K562 (cell line): Measurements from ENCODE around the gene PLK5. TPM values are rescaled to one million over a fixed set of nuclear protein-coding genes. Genes with fewer than 3 reads are reported as not detected.

Experiments used
- ATAC-seq: fragments of 200-7000 bp; cut with Tn5 transposase; 3 replicates; pipeline ENCODE4 v1.9.1; 2020; ENCODE audit warnings: moderate library complexity
- BruUV-seq: library from RNA; stranded (reverse); fragments of 400-500 nt; replicated peaks from 2 replicates; lab custom pipeline; 2021; lab: Mats Ljungman, UMichigan
- CTCF ChIA-PET: fragments of 300-600 bp; formaldehyde crosslinking; extraction: SDS; loops from one replicate; lab custom pipeline; 2021; ENCODE audit warnings: low intra/inter-chr PET ratio; lab: Yijun Ruan, JAX
- POLR2A ChIA-PET: fragments of 300-600, 350-650 bp; sonication (Branson Sonifier 250); formaldehyde crosslinking; extraction: SDS; loops from one replicate; lab custom pipeline; 2021; ENCODE audit warnings: antibody characterized with exemption, inconsistent platforms; lab: Yijun Ruan, JAX
- DNase-seq, 4 experiments: peaks; one replicate each; pipeline versions ENCODE4 v3.0.0 to v3.0.0-alpha.2; 2011 to 2018; ENCODE audit warnings: low spot score in 3 of 4, mixed read lengths in 3 of 4; ENCODE audit errors: extremely low read depth in 1 of 4
- FAIRE-seq: peaks from 2 replicates; lab custom pipeline; 2011; peaks lifted over from hg19 to GRCh38; lab: Jason Lieb, UNC
- H2AFZ ChIP-seq: 2 replicates; pipeline ENCODE4 v1.6.0; 2011; ENCODE audit warnings: low read depth, low read length, control low read depth, inconsistent platforms
- H3K27ac ChIP-seq: fragments of 200-600 bp; 3 replicates; pipeline ENCODE4 v1.8.0; 2011; ENCODE audit warnings: low read depth, mild to moderate bottlenecking, control low read depth, inconsistent platforms, low read length, moderate library complexity, mixed read lengths; ENCODE audit errors: extremely low read depth
- H3K27me3 ChIP-seq, 2 experiments: fragments of 300-600 bp in 1 of 2; 2 replicates in 1 of 2; 3 replicates in 1 of 2; pipeline versions ENCODE4 v1.6.0 to v1.8.0; 2011; ENCODE audit warnings: inconsistent platforms in 2 of 2, low read length in 2 of 2, mild to moderate bottlenecking in 1 of 2, mixed read lengths in 1 of 2, moderate library complexity in 1 of 2; ENCODE audit not compliant: control insufficient read depth in 2 of 2, insufficient read depth in 2 of 2
- H3K36me3 ChIP-seq: fragments of 300-600 bp; 3 replicates; pipeline ENCODE4 v1.8.0; 2011; ENCODE audit warnings: mild to moderate bottlenecking, low read length, inconsistent platforms; ENCODE audit not compliant: control insufficient read depth, insufficient read depth
- H3K4me1 ChIP-seq, 2 experiments: fragments of 200-600 bp in 1 of 2; replicated peaks in 1 of 2; 2 replicates in 1 of 2; 3 replicates in 1 of 2; pipeline versions ENCODE4 v1.5.1 to v1.8.0; 2011; ENCODE audit warnings: inconsistent platforms in 2 of 2, low read length in 2 of 2, mild to moderate bottlenecking in 1 of 2, mixed read lengths in 1 of 2, moderate library complexity in 1 of 2; ENCODE audit not compliant: control insufficient read depth in 2 of 2, insufficient read depth in 2 of 2
- H3K4me2 ChIP-seq: 2 replicates; pipeline ENCODE4 v1.6.1; 2011; ENCODE audit warnings: low read length, control low read depth, inconsistent platforms, mixed read lengths; ENCODE audit not compliant: insufficient read depth
- H3K4me3 ChIP-seq: fragments of 200-600 bp; sonication (generic), shearing (Covaris generic); 2 replicates; pipeline ENCODE4 v1.5.1; 2016; ENCODE audit warnings: control low read depth, inconsistent platforms
- H3K79me2 ChIP-seq: fragments of 200-600 bp; 3 replicates; pipeline ENCODE4 v1.8.0; 2011; ENCODE audit warnings: low read length, inconsistent platforms; ENCODE audit not compliant: control insufficient read depth, insufficient read depth
- H3K9ac ChIP-seq, 2 experiments: 2 replicates each; pipeline versions ENCODE4 v1.6.0 to v1.6.1; 2011; ENCODE audit warnings: low read depth in 2 of 2, low read length in 2 of 2, control low read depth in 1 of 2, inconsistent platforms in 1 of 2, mild to moderate bottlenecking in 1 of 2, mixed read lengths in 1 of 2; ENCODE audit not compliant: insufficient read depth in 1 of 2
- H3K9me1 ChIP-seq: one replicate; pipeline ENCODE4 v1.6.0; 2011; ENCODE audit warnings: inconsistent platforms, mild to moderate bottlenecking, low read length, moderate library complexity; ENCODE audit not compliant: control insufficient read depth, insufficient read depth
- H3K9me3 ChIP-seq: replicated peaks from 2 replicates; pipeline ENCODE4 v1.5.1; 2011; ENCODE audit warnings: low read depth, low read length, inconsistent platforms; ENCODE audit not compliant: control insufficient read depth, insufficient read depth
- H4K20me1 ChIP-seq: replicated peaks from 2 replicates; pipeline ENCODE4 v1.6.1; 2011; ENCODE audit warnings: low read length, inconsistent platforms, mixed read lengths; ENCODE audit not compliant: control insufficient read depth, insufficient read depth
- ARHGAP35 ChIP-seq: fragments of 450-650 bp; IDR thresholded peaks from 2 replicates; pipeline ENCODE4 v1.6.1; 2018; ENCODE audit not compliant: partially characterized antibody
- ATF2 ChIP-seq: sonication (generic); formaldehyde crosslinking; IDR thresholded peaks from 2 replicates; pipeline ENCODE4 v1.8.1; 2022; ENCODE audit warnings: missing genetic modification reagents
- EGR1 ChIP-seq: fragments of 450-650 bp; conservative IDR thresholded peaks from 2 replicates; pipeline ENCODE4 v1.6.1; 2017; ENCODE audit warnings: mild to moderate bottlenecking
- GABPB1 ChIP-seq: sonication (generic); formaldehyde crosslinking; IDR thresholded peaks from 2 replicates; pipeline ENCODE4 v1.8.0; 2022; ENCODE audit warnings: mild to moderate bottlenecking, missing genetic modification reagents
- GTF2E2 ChIP-seq: fragments of 200-800 bp; sonication (Bioruptor generic); IDR thresholded peaks from 2 replicates; pipeline ENCODE4 v1.6.1; 2016; ENCODE audit warnings: missing genetic modification characterization, missing compliant biosample characterization
- HNRNPL ChIP-seq: fragments of 200-400 bp; formaldehyde crosslinking; IDR thresholded peaks from 2 replicates; pipeline ENCODE4 v1.6.1; 2017; ENCODE audit warnings: low read depth, mild to moderate bottlenecking, low read length
- KAT2B ChIP-seq: IDR thresholded peaks from one replicate; pipeline ENCODE4 v1.6.1; 2012; ENCODE audit warnings: low read depth, mild to moderate bottlenecking, control low read depth, inconsistent platforms, low read length, moderate library complexity
- MEF2D ChIP-seq: conservative IDR thresholded peaks from 2 replicates; pipeline ENCODE4 v1.6.1; 2016; ENCODE audit warnings: low read depth, missing genetic modification characterization, missing compliant biosample characterization
- MYBL2 ChIP-seq, 2 experiments: fragments of 450-650 bp in 1 of 2; sonication (generic) in 1 of 2; formaldehyde crosslinking in 1 of 2; IDR thresholded peaks; 2 replicates each; pipeline versions ENCODE4 v1.6.1 to v1.8.1; 2017 to 2022; ENCODE audit warnings: borderline replicate concordance in 1 of 2, inconsistent platforms in 1 of 2, low read depth in 1 of 2, mild to moderate bottlenecking in 1 of 2, missing genetic modification reagents in 1 of 2, moderate library complexity in 1 of 2
- NKRF ChIP-seq: fragments of 450-650 bp; IDR thresholded peaks from 2 replicates; pipeline ENCODE4 v1.6.1; 2016; ENCODE audit warnings: borderline replicate concordance
- OTX1 ChIP-seq: fragments of 450-650 bp; formaldehyde crosslinking; IDR thresholded peaks from 2 replicates; pipeline ENCODE4 v1.4.0; 2022; ENCODE audit warnings: mild to moderate bottlenecking
- RBM17 ChIP-seq: fragments of 200-400 bp; formaldehyde crosslinking; IDR thresholded peaks from 2 replicates; pipeline ENCODE4 v1.6.1; 2017; ENCODE audit warnings: low read depth, mild to moderate bottlenecking, low read length, borderline replicate concordance
- SIX5 ChIP-seq, 2 experiments: IDR thresholded peaks; 2 replicates each; pipeline ENCODE4 v1.6.1; 2011; ENCODE audit warnings: low read length in 2 of 2, borderline replicate concordance in 1 of 2, low read depth in 1 of 2, mild to moderate bottlenecking in 1 of 2, moderate library complexity in 1 of 2; ENCODE audit not compliant: insufficient read depth in 1 of 2
- TRIM25 ChIP-seq: fragments of 450-650 bp; IDR thresholded peaks from 2 replicates; pipeline ENCODE4 v1.7.0; 2016; ENCODE audit warnings: borderline replicate concordance
- WGBS: fragments of 100-300 bp; shearing (Covaris generic); methylation state at CpG from one replicate; pipeline ENCODE4 v1.1.6; 2016; ENCODE audit warnings: low coverage, mixed read lengths; ENCODE audit not compliant: insufficient coverage; ENCODE audit errors: missing lambda C conversion rate; 5-methylcytosine and 5-hydroxymethylcytosine counted together
- in situ Hi-C: fragments of 300-500 bp; cut with MboI; formaldehyde crosslinking; loops from 4 replicates; pipeline ENCODE4 v1.15.0; 2018; ENCODE audit warnings: inconsistent platforms, mixed read lengths
- intact Hi-C: fragments of 100-400 bp; cut with micrococcal nuclease; formaldehyde crosslinking; loops from 2 replicates; pipeline ENCODE4 v1.14.2; 2022
- polyA plus RNA-seq, 8 experiments: library from polyadenylated mRNA; depleted of rRNA in 4 of 8; stranded (reverse) in 5 of 8; unstranded in 3 of 8; fragments of >200 nt; fragmentation: Nextera tagmentation in 2 of 8; fragmentation: Illumina TruSeq in 1 of 8; extraction: Ambion mirVana in 2 of 8; extraction: Trizol in 1 of 8; gene quantifications; 2 replicates each; pipeline versions ENCODE4 v1.2.1 to v1.2.3, GENCODE V29; 2011 to 2014; ENCODE audit warnings: inconsistent platforms in 1 of 8, missing spikeins in 1 of 8
- total RNA-seq, 7 experiments: library from RNA; depleted of rRNA in 6 of 7; stranded (reverse); fragments of >200 nt in 6 of 7; fragmentation: Illumina TruSeq in 2 of 7; extraction: Trizol in 2 of 7; gene quantifications; 2 replicates each; pipeline versions ENCODE4 v1.2.1 to v1.2.3, GENCODE V29; 2011 to 2021; ENCODE audit warnings: low replicate concordance in 1 of 7

The PLK5 gene
- total and polyA plus RNA-seq, 9 of the 15 experiments (the other 6 are each of a cell fraction or from before 2014, with no cell fraction given): 0.04 to 0.23 (median 0.11) TPM; not detected in 5

- WGBS: 7% methylated on average over 34 of the region's 49 CpGs
- POLR2A ChIA-PET: interaction anchor here (0.6 kb wide), 1 partner anchor 126 kb away, joined by 3 read pairs; no protein-coding TSS in a partner anchor
- Histone ChIP-seq H3K27ac (no peak overlapping the region; the same call in 2 of the 3 replicates), H3K36me3 (no peaks in the 10 kb centered on the region), H4K20me1 (peaks cover 11% of the 10 kb centered on the region), H2AFZ (no peak overlapping the region), H3K79me2 (no peaks in the 10 kb centered on the region), H3K9ac (peak overlapping the region in 1 of 2 experiments; percentile 86; a peak in 2 of 4 replicates), H3K4me3 (peak overlapping the region; percentile 24), H3K9me3 (no peaks in the 10 kb centered on the region), H3K4me2 (peak overlapping the region; percentile 35), H3K9me1 (no peaks in the 10 kb centered on the region), H3K27me3 (peaks cover 15 to 33% of the 10 kb centered on the region in 2 experiments; a peak in 4 of 5 replicates), H3K4me1 (peaks cover 3 to 56% of the 10 kb centered on the region in 2 experiments; a peak in 3 of 5 replicates)
- intact Hi-C loops (no loop called here), in situ Hi-C loops (no loop called here)
- no TSS peak for BruUV-seq
- CTCF ChIA-PET: interaction anchor here (0.6 kb wide), 2 partner anchors 101 to 243 kb away, joined by 4 read pairs; no protein-coding TSS in a partner anchor
- DNase-seq (peak in 3 of 4 experiments; percentile 14 to 58 (median 57)), FAIRE-seq (peak; percentile 85), ATAC-seq (no peak)
- TF ChIP-seq ARHGAP35 (peak; percentile 81), KAT2B (no peak), GABPB1 (no peak), RBM17 (no peak), EGR1 (0 out of 2 replicates have a peak, but pooled peaks have one; percentile 31), GTF2E2 (tag) (no peak), HNRNPL (no peak), MYBL2 (IDR thresholded peaks at IDR 0.05; ENCODE audit: low read depth) (peak; percentile 33; the same call in 1 of the 2 replicates), MYBL2 (CRISPR knock-in tag; IDR thresholded peaks at IDR 0.05; ENCODE audit: borderline replicate concordance) (no peak), OTX1 (CRISPR knock-in tag) (0 out of 2 replicates have a peak, but pooled peaks have one; percentile 54), SIX5 (IDR thresholded peaks at IDR 0.05; ENCODE audit: borderline replicate concordance in 1 of 2, insufficient read depth in 1 of 2, low read depth in 1 of 2, low read length in 2 of 2) (no peak), ATF2 (no peak), NKRF (peak; percentile 63), TRIM25 (0 out of 2 replicates have a peak, but pooled peaks have one; percentile 41), MEF2D (tag) (no peak)
Measured at GRCh38 chr19:1524287-1524971, 552 bp downstream of the PLK5 start.
